Panc1 (cell line): Measurements from ENCODE around the gene TGIF2. TPM values are rescaled to one million over a fixed set of nuclear protein-coding genes. Genes with fewer than 3 reads are reported as not detected.

Experiments used
- ATAC-seq: fragments of 200-7000 bp; cut with Tn5 transposase; 2 replicates; pipeline ENCODE4 v1.9.1; 2020; ENCODE audit warnings: mild to moderate bottlenecking, moderate library complexity
- BruUV-seq: library from RNA; stranded (reverse); fragments of 400-500 nt; replicated peaks from 2 replicates; lab custom pipeline; 2021; lab: Mats Ljungman, UMichigan
- CTCF ChIA-PET: fragments of 300-600 bp; sonication (Branson Sonifier 250); formaldehyde crosslinking; loops from one replicate; lab custom pipeline; 2022; ENCODE audit warnings: antibody characterized with exemption; lab: Charles Lee
- POLR2A ChIA-PET: fragments of 300-600 bp; sonication (Branson Sonifier 250); formaldehyde crosslinking; loops from one replicate; lab custom pipeline; 2022; ENCODE audit warnings: antibody characterized with exemption; lab: Charles Lee
- DNase-seq: peaks from one replicate; pipeline ENCODE4 v3.0.0-alpha.2; 2010; ENCODE audit warnings: low read depth, low spot score
- H3K27ac ChIP-seq: 2 replicates; pipeline ENCODE4 v1.5.1; 2011; ENCODE audit warnings: mild to moderate bottlenecking, low read length, inconsistent platforms
- H3K27me3 ChIP-seq: fragments of 200-500 bp; sonication (Bioruptor generic); 2 replicates; pipeline ENCODE4 v1.6.0; 2014; ENCODE audit warnings: low read length, inconsistent platforms; ENCODE audit not compliant: control insufficient read depth, insufficient read depth
- H3K36me3 ChIP-seq: fragments of 200-500 bp; sonication (Bioruptor generic); 2 replicates; pipeline ENCODE4 v1.5.1; 2014; ENCODE audit warnings: inconsistent platforms, mild to moderate bottlenecking, low read length, moderate library complexity; ENCODE audit not compliant: control insufficient read depth, insufficient read depth
- H3K4me1 ChIP-seq: 2 replicates; pipeline ENCODE4 v1.5.1; 2011; ENCODE audit warnings: inconsistent platforms, mild to moderate bottlenecking, low read length, moderate library complexity; ENCODE audit not compliant: control insufficient read depth, insufficient read depth
- H3K4me3 ChIP-seq, 2 experiments: 2 replicates each; pipeline ENCODE4 v1.5.1; 2011 to 2012; ENCODE audit warnings: low read depth in 2 of 2, low read length in 2 of 2, mild to moderate bottlenecking in 2 of 2, inconsistent platforms in 1 of 2, moderate library complexity in 1 of 2
- H3K9me3 ChIP-seq: fragments of 200-500 bp; sonication (Bioruptor generic); 2 replicates; pipeline ENCODE4 v1.5.1; 2014; ENCODE audit warnings: low read depth, mild to moderate bottlenecking, inconsistent platforms, low read length, moderate library complexity; ENCODE audit not compliant: control insufficient read depth, insufficient read depth
- CTCF ChIP-seq: fragments of 450-650 bp; IDR thresholded peaks from 2 replicates; pipeline ENCODE4 v1.5.1; 2017; ENCODE audit warnings: mild to moderate bottlenecking
- POLR2AphosphoS5 ChIP-seq: IDR thresholded peaks from 2 replicates; pipeline ENCODE4 v1.6.1; 2012; ENCODE audit warnings: mild to moderate bottlenecking, low read depth, low read length, moderate library complexity
- SIN3A ChIP-seq: IDR thresholded peaks from 2 replicates; pipeline ENCODE4 v1.6.1; 2012; ENCODE audit warnings: low read depth, mild to moderate bottlenecking, low read length, moderate library complexity, borderline replicate concordance; ENCODE audit not compliant: insufficient read depth
- TCF7L2 ChIP-seq: IDR thresholded peaks from 2 replicates; pipeline ENCODE4 v1.6.1; 2011; ENCODE audit warnings: mild to moderate bottlenecking, low read depth, low read length, inconsistent platforms
- in situ Hi-C: cut with HindIII; loops from 2 replicates; pipeline ENCODE4 v1.10.0; 2016; ENCODE audit warnings: low sequenced_read_pairs, low pct_unique_long_range_greater_than_20kb
- intact Hi-C: fragments of 100-400 bp; cut with micrococcal nuclease; formaldehyde crosslinking; loops from one replicate; pipeline ENCODE4 v1.10.0; 2022; ENCODE audit not compliant: unreplicated experiment
- total RNA-seq: library from RNA; stranded (reverse); gene quantifications from one replicate; pipeline ENCODE4 v1.2.1, GENCODE V29; 2021; ENCODE audit not compliant: unreplicated experiment
- TF ChIP-seq, protein P1 (sequence below), 2 experiments: IDR thresholded peaks; 2 replicates each; pipeline ENCODE4 v1.6.1; 2011 to 2012; ENCODE audit warnings: low read depth in 2 of 2, control low read depth in 1 of 2, low read length in 1 of 2, mild to moderate bottlenecking in 1 of 2, moderate library complexity in 1 of 2; ENCODE audit not compliant: insufficient read depth in 1 of 2

TGIF2 gene
- total RNA-seq, 1 experiment from 2014 or later, result 18.0 TPM

DNA sequence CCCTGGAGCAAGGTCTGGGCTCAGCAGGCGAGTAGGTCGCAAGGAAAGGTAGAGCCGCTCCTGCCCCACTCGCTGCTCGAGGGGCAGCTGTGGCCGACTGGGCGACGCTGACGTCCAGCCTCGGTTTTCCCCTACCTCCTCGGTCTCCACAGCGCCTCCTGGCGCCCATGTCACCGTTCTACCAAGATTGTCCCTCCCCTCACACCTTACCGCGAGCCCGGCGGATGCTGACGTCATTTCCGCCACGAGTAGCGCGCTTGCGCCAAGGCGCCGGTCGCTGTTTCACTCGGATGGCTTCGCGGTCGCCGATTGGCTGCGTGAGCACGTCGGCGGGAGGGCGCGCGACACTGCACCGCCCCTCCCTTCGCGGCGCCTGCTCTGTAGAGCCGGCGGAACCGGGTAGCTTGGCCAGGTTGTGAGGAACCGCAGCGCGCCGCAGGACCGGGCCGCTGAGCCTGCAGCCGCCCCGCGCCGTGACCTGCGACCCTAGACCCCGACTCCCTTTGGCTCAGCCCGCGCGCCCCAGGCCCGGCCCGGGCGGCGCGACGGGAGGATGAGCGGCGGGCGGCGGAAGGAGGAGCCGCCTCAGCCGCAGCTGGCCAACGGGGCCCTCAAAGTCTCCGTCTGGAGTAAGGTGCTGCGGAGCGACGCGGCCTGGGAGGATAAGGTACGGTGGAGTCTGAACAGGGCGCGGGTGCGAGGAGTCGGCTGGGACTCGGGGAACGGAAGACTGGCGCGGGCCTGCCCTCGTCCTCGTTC lies 32.2 kb downstream of the TGIF2 start, which contains the start of gene RAB5IF:
Gene RAB5IF, plus strand, starts transcription at position 381 of the 759 bp plus-strand sequence. Its CDS starts 173 bp downstream, at position 554.
- in situ Hi-C loops (no loop called here), intact Hi-C loops (no loop called here)
- BruUV-seq, result no TSS peak
- Histone ChIP-seq H3K9me3 (no peaks in the 10 kb centered on the region), H3K4me1 (peaks cover 7% of the 10 kb centered on the region; the same call in 1 of the 2 replicates), H3K36me3 (peaks cover 10% of the 10 kb centered on the region; the same call in 1 of the 2 replicates), H3K27ac (peak within 1 kb of the TSS; percentile 89), H3K27me3 (no peaks in the 10 kb centered on the region), H3K4me3 (peak within 1 kb of the TSS; percentile 97)
- POLR2A ChIA-PET, result interaction anchor here (0.5 to 0.7 kb wide), 5 partner anchors 38 to 500 kb away, joined by 3 to 7 read pairs (median 4); no protein-coding TSS in a partner anchor
- DNase-seq (peak; percentile 98), ATAC-seq (peak; percentile 99)
- CTCF ChIA-PET, result interaction anchor here (0.5 to 1.3 kb wide), 4 partner anchors 11 to 335 kb away, joined by 3 to 8 read pairs (median 6); no protein-coding TSS in a partner anchor
- TF ChIP-seq POLR2AphosphoS5 (peak; percentile 86), TCF7L2 (peak; percentile 89), SIN3A (peak; percentile 56; the same call in 1 of the 2 replicates), CTCF (peak; percentile 95)
- TF ChIP-seq, protein P1, sequence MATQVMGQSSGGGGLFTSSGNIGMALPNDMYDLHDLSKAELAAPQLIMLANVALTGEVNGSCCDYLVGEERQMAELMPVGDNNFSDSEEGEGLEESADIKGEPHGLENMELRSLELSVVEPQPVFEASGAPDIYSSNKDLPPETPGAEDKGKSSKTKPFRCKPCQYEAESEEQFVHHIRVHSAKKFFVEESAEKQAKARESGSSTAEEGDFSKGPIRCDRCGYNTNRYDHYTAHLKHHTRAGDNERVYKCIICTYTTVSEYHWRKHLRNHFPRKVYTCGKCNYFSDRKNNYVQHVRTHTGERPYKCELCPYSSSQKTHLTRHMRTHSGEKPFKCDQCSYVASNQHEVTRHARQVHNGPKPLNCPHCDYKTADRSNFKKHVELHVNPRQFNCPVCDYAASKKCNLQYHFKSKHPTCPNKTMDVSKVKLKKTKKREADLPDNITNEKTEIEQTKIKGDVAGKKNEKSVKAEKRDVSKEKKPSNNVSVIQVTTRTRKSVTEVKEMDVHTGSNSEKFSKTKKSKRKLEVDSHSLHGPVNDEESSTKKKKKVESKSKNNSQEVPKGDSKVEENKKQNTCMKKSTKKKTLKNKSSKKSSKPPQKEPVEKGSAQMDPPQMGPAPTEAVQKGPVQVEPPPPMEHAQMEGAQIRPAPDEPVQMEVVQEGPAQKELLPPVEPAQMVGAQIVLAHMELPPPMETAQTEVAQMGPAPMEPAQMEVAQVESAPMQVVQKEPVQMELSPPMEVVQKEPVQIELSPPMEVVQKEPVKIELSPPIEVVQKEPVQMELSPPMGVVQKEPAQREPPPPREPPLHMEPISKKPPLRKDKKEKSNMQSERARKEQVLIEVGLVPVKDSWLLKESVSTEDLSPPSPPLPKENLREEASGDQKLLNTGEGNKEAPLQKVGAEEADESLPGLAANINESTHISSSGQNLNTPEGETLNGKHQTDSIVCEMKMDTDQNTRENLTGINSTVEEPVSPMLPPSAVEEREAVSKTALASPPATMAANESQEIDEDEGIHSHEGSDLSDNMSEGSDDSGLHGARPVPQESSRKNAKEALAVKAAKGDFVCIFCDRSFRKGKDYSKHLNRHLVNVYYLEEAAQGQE (IDR thresholded peaks at IDR 0.05; ENCODE audit: insufficient read depth in 1 of 2, low read depth in 2 of 2, low read length in 1 of 2), result peak in 1 of 2 experiments; percentile 70; a peak in 1 of 4 replicates

- Histone ChIP-seq H3K27ac (peak overlapping the region; percentile 75), H3K4me3 (peak overlapping the region; percentile 97), H3K36me3 (peaks cover 10% of the 10 kb centered on the region; the same call in 1 of the 2 replicates), H3K27me3 (no peaks in the 10 kb centered on the region), H3K4me1 (peaks cover 7% of the 10 kb centered on the region; the same call in 1 of the 2 replicates), H3K9me3 (no peaks in the 10 kb centered on the region)
- CTCF ChIA-PET, result interaction anchor here (0.5 to 1.3 kb wide), 4 partner anchors 10 to 336 kb away, joined by 3 to 8 read pairs (median 6); no protein-coding TSS in a partner anchor
- POLR2A ChIA-PET, result interaction anchor here (0.5 to 0.6 kb wide), 4 partner anchors 106 to 589 kb away, joined by 3 to 6 read pairs (median 4); no protein-coding TSS in a partner anchor
- BruUV-seq, result TSS peak; percentile 81
- in situ Hi-C loops, result no loop called here
- ATAC-seq (no peak), DNase-seq (no peak)
- TF ChIP-seq, protein P1 (IDR thresholded peaks at IDR 0.05; ENCODE audit: insufficient read depth in 1 of 2, low read depth in 2 of 2, low read length in 1 of 2), result no peak
- TF ChIP-seq SIN3A (no peak), CTCF (no peak), POLR2AphosphoS5 (no peak), TCF7L2 (no peak)
- intact Hi-C loops, result no loop called here
Observed at GRCh38 chr20:36606158-36607066, 33.0 kb downstream of the TGIF2 start.
